Measurements from ENCODE around the gene PXK.

Gene PXK

DNA sequence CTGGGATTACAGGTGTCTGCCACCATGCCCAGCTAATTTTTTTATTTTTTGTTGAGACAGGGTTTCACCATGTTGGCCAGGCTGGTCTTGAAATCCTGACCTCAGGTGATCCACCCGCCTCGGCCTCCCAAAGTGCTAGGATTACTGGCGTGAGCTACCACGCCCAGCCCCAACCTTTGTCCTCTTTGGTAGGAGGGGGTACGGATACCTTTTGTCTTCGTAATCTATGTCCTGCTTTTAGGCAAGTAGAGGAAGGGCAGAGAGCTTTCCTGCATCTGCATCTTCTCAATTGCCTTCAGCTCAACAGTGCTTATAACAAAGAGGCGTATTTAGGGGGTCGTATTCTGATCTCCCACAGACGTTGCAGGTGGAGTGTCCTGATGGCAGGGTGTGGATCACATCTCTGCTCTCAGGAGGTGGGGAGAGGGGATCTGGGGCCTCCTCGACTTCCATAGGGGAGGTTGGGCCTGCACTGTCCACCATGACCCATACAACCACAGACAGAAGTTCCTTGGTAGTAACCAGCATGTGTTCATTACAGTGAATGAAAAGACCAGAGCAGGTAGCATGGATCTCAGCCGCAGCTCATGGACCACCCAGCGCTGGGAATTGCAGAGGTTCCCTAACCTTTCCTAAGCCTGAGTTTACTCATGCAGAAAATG, 137.8 kb downstream of the PXK start:
- no peak for DNase-seq

GRCh38 chr3:58471025-58471887, 138.6 kb downstream of the PXK start:
- DNase-seq: peak; percentile 37

GRCh38 chr3:58473275-58473674, 140.6 kb downstream of the PXK start:
- DNase-seq: no peak

DNA sequence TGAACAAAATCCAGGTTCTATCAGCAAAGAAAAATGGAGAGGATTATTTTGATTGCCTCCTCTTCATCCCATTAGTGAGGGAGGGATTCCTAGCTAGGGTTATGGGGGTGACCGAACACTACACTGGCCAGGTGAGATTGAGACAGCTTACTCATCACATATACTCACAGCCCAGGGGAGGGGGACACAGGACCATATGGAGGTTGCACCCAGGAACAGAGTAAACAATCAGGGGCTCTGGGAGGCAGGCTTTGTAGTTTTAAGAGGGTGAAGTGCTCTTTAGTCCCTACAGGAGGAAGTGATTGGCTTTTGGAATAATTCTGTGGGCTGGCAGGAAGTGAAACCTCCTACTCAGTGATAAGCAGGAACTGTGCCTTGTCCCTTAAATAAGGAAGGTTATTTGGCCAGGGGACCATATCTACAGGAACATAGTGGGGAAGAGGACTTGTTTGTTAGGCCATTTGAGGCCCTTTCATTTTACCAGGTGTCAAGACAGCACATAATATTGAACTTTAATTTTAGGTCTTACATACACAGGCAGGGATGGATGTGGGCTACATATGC, 141.7 kb downstream of the PXK start:
- no peak for DNase-seq

GRCh38 chr3:58474967-58475578, 142.4 kb downstream of the PXK start:
- no peak for DNase-seq

Data from activated effector memory CD4-positive, alpha-beta T cell treated with Interleukin-2 at 50 U/mL for 16 hours (primary cell).